Measurements from ENCODE around the gene BOLL.
"Not testable (repeated sequence)": the region's sequence is repeated elsewhere in the genome, so short reads cannot be mapped to it uniquely, and the experiment has no call there.

Gene BOLL

DNA sequence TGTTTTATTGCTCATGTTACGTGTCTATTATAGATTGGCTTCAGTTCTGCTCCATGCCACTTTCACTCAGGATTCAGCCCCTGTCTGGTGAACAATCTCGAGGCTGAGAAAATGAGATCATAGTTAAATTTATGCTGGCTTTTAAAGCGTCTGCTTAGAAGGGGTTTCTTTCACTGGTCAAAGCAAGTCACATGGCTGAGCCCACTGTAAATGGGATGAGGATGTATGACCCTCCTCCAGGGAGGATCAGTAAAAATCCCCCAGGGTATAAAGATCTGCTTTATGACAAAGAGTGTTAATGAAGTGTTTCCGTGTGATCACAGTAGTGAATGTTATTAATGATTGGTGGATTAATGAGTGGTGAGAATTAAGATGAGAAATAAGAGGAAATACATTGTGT lies 13.1 kb upstream of the BOLL start:
- DNase-seq (ENCODE audit: low read depth): no peak

DNA sequence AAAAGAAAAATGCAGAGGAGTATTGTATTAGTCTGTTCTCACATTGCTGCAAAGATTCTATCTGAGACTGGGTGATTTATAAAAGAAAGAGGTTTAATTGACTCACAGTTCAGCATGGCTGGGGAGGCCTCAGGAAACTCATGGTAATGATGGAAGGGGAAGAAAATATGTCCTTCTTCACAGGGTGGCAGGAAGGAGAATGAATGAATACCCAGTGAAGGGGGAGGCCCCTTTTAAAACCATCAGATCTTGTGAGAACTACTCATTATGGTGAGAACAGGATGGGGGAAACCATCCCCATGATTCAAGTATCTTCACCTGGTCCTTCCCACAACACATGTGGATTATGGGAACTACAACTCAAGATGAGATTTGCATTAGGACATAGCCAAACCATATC lies 10.2 kb upstream of the BOLL start:
- DNase-seq (ENCODE audit: low read depth): no peak

DNA sequence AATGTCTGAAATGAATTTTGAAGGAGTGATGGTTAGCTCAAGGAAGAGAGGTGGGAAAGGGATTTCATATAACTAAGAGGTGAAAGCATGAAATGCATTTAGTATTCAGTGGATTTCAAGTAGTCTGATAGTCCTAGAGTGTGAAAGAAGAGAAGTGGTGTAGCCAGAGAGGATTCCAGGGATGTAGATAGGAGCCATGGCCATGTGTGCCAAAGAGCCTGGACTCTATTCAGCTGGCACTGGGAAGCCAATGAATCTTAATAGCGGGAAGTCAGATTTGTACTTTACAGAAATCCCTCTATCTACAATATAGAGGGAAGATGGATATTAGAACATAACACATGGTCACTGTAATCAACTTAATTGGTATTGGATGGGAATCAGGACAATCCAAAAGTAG lies 8.3 kb upstream of the BOLL start:
- DNase-seq (ENCODE audit: low read depth): no peak

DNA sequence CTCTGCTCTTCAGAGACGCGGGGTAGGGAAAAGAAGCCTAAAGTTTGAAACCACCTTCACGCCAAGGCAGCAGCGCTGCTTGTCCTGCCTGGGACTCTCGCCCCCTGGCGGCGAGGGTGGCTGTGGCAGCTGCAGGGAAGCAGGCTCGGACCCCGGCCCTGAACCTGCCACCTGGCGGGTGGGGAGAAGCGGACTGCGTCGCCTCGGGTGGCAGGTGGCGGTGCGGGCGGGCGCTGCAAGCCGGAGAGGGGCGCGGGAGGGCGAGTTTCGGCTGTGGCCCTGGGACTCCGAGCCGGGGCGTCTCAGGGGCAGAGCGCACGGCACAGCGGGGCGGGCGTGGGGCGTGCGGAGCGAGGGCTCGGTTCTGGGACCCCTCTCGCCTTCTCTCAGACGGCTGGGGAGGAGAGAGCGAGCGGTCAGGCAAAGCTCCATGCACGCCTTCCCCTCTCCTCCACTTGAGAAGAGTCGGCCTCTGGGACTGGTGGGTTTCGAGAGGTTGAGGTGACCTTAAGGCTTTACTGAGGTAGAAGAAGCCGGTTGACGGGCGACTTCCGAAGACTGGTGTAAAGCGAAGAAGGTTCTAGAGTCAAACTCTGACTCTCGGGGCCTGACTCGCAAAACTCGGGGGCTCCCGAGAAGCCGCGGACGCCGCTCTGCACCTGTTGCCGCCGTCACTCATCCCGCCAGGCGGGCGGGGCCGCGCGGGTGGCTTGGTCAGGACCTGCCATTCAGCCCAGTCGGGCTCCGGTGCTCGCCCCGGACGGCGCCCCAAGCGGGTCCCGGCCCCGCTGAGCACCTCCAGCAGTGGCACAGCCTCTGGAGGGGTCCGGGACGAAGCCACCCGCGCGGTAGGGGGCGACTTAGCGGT lies 1.1 kb upstream of the BOLL start:
- no peak for DNase-seq (ENCODE audit: low read depth)

DNA sequence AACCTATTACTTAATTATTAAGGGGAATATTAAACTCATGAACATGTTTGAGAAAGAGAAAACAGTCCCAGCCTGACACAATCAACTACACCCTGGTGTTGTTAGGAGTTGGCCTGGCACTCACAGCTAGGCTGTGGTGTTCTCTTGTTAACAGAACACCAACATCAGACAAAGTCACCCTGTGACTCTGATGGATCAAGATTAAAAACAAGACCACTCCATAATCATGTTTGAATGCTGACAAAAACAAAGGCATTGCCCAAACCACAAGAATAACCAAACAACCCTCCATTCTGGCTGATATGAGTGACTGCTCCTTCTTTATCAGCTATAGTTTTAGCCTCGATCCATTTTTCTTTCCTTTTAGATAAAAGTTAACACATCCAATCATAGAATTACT lies 3.0 kb downstream of the BOLL start:
- no peak for DNase-seq (ENCODE audit: low read depth)

DNA sequence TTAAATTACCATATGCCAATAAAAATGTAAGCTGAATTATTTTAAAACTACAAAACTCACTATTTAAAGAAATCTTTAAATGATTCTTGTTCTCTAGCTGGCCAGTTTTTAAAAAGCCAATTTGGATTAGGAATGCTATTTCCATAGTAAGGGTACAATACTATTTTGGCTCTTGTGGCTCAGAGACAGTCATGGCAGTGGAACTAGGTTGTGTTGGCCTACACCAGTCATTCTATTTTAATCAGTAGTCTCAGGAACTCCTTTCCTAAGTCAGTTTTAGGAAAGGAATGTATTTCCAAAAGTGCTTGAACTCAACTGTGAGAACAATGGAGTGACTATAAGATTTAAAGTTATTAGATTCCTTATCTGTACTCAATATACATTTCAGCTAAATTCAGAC lies 5.9 kb downstream of the BOLL start:
- DNase-seq (ENCODE audit: low read depth): no peak

DNA sequence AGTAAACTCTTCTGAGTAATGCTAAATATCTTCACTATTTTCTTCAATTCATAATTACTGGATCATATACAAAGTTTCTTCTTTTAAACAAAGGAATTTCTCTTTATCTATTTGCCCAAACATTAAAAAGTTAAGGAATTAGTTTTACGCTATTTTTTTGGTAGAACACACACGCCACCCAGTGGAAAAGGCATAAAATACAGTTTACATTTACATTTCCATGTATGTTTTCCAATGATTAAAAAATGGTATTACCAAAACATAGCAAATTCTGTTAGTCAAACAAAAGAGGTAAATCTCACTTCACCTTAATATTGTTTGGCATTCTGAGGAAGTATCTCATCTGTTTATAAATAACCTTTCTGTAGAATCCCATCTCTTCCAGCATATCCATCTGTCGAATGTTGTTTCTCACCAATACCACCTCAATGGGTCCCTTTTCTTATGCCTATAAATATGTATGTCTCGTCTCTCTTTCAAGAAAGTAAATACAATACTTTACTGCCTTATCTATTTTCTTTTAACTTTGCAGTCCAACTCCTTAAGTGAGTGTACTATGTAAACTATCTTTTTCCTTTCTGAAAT lies 7.2 kb downstream of the BOLL start:
- no peak for DNase-seq (ENCODE audit: low read depth)

DNA sequence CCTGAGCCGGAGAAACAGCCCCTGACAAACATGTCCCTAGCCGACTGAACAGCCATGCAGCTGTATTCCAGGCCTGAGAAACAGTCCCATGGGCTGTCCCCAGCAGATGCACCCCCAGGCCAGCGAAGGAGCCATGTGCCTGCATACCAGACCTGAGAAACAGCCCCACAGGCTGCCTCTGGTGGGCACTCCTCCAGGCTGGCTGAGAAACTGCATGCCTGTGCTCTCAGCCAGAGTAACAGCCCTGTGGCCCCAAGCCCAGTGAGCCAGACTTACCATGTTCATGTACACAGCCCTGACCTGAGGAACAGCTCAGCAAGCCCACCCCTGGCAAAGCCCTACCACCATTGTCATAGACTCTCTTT lies 24.8 kb downstream of the BOLL start:
- no peak for DNase-seq (ENCODE audit: low read depth)

DNA sequence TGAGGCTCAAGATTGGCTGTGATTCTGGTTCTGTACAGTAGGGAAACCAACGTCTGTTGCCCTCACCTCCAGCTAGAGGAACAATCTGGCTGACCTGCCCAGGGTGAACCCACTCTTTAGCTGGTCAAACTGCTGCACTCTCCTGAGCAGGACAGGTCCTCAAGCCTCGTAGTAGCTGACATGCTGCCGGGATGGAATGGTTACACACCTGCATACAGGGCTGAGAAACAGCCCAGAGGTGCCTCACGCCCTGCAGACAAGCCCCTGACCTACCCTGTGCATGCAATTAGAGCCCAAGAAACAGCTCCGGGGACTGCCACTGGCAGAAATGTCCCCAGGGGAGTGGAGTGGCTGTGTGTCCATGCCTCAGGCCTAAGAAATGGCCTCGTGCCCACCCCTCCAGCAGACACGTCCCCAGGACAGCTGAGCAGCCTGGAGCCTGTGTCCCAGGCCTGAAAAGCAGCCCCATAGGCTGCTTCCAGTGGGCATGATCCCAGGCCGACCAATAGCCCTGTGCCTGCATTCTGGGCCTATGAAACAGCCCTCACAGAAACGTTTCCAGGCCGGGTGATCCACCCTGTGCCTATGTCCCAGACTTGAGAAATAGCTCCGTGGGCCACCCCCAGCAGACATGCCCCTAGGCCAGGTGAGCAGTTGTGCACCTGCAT lies 25.4 kb downstream of the BOLL start:
- DNase-seq (ENCODE audit: low read depth): no peak

DNA sequence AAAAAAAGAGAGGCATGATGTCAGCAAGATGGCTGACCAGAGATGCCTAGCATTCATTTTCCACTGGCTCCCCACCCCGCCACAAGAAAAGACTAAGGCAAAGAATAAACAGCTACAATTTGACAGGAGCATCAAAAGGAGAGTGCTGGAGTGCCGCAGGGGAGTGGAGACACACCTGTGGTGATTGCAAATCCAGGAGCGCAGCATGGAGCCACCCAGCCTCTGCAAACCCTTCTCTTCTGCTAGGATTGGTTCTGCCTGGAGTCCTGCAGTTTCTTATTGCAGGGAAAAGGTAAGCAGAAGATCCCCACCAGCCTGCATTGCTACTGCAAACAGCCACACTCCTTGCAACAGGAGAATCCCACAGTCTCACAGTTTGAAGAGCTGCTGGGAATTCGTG lies 26.1 kb downstream of the BOLL start:
- DNase-seq (ENCODE audit: low read depth): no peak

DNA sequence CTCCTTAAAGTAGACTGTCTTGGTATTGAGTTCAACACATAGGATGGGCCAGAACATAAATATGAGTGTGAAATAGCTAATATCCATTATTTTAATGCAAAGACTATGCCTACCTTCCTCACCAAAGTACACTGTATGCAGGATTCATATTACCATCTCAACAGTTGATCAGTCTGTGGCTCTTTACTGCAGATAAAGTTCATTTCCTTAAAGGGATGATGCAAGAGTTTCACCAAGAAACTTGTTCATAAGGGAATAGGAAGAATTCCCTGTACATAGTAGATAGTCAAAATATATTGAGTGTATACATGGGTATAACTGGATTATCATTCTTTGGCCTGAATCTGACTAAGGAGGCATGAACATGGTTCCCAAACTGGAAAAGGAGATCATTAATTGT lies 44.9 kb downstream of the BOLL start:
- DNase-seq (ENCODE audit: low read depth): no peak

DNA sequence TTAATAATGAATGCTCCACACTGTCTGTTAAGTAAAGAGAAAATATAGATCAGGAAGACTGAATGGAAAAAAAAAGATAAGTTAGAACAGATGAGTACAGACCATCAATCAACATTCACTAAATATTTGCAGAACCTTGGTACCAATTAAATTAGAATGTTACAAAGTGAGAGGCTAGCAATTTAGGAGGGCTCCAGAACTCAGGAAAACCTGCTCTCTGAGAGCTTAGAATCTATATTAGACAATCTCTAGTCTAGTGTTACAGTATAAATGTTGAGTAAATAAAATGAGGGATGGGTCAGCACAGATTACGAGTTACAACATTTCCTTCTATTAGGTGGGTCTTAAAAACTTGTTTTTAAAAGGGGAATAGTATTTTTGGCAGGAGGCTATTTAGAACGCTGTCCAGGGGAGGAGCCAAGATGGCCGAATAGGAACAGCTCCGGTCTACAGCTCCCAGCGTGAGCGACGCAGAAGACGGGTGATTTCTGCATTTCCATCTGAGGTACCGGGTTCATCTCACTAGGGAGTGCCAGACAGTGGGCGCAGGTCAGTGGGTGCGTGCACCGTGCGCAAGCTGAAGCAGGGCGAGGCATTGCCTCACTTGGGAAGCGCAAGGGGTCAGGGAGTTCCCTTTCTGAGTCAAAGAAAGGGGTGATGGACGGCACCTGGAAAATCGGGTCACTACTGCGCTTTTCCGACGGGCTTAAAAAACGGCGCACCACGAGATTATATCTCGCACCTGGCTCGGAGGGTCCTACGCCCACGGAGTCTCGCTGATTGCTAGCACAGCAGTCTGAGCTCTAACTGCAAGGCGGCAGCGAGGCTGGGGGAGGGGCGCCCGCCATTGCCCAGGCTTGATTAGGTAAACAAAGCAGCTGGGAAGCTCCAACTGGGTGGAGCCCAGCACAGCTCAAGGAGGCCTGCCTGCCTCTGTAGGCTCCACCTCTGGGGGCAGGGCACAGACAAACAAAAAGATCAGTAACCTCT lies 56.3 kb downstream of the BOLL start:
- DNase-seq (ENCODE audit: low read depth): not testable (repeated sequence)

DNA sequence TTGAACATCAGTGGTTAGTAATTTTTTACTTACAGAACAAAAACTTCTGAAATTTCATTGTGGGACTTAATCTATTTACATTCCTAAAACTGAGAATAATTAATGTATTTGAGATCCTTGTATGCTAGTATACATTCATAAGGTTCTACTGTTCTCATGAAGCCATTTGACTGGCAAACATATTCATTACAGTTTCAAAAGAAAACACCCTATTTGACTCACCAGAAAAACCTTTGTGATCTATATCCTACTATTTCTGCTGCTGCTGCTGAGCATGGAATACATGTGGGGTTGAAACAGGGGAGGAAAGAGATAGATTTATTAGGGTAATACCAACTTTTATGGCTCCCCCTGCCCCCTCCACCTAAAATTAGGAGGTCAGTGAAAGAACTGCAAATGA lies 58.1 kb downstream of the BOLL start:
- no peak for DNase-seq (ENCODE audit: low read depth)

DNA sequence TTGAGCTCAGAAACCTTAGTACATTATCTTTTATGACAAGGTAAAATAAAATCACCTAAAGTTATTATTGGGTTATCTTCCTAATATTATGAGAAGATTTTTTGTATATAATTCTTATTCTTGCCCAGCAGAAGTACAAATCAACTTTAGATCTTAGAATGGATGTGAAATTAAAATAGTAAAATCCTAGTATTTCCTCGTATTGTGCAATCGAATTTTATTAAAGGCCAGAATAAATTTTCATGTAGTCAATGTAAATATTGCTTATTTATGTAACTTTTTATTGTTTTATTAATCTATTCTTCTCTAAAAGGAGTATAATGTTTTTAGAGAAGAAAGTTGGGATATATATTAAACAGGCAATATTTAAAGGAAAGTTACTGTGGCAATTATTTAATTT lies 67.3 kb downstream of the BOLL start:
- DNase-seq (ENCODE audit: low read depth): no peak

DNA sequence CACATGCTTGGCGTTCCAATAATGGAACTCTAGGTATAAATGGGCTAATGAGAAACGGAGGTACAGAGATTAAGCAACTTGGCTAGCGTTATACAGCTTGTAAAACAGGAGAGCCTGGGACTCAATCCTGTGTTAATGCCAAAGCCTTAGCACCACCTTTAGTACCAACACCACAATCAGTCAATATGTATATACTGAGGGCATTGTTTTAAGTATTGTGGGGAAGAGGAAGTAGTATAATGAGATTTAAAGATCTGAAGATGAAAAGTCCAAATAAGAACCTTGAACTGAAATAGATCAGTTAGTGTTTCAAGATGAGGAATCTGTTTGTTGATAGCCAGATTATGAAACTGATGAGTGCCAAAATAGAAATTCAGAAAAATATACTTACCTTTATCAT lies 71.8 kb downstream of the BOLL start:
- no peak for DNase-seq (ENCODE audit: low read depth)

DNA sequence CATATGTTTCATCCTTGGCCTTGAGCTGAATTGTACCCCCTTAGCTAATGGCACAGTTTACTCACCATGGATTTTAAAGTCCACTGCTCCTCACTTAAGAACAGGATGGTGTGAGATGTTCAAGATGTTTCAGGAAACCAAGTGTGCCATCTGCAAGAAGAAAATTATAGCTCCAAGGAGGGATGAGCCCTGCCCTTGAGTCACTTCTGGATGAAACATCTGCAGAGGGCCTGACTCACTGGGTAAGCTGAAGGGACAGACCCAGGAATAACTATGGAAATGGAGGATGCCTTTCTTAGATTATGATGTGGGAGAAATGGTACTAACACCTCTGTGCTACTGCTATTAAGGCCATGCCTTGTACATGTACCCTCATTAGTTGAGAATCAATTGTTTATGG lies 73.5 kb downstream of the BOLL start:
- no peak for DNase-seq (ENCODE audit: low read depth)

DNA sequence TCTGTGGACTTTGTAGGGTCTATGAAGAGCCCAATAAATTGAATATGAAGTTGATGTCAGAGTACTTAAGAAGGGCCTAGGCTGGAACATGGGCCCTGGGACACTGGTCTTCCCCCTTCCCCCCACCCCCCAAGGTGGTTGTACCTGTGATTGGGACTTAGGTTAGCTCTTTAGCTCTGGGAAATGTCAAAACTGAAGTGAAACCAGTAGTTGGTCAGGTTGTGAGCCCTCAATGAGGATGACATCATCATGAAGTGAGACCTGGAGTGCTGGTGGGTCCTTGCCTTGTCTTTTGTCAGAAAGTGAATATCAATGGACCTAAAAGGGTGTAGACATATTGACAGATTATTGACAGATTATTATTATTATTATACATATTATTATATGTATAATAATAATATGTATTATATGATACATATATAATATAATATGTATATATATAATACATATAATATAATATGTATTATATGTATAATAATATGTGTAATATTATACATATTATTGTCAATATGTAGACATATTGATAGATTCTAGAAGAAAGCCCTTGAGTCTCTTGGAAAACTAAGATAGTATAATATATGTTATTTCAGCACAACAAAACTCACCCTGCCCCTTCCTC lies 74.6 kb downstream of the BOLL start:
- no peak for DNase-seq (ENCODE audit: low read depth)

DNA sequence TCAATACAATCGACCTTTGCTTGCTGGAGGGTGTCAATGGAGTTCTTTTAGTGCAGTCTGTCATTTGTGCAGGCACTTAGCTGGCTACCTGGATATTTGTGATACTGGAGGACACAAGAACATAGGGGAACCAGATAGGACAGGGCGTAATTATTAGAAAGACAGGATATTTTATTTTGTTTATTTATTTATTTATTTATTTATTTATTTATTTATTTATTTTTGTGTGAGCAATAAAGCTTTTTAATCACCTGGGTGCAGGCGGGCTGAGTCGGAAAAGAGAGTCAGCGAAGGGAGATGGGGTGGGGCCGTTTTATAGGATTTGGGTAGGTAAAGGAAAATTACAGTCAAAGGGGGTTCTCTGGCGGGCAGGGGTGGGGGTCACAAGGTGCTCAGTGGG lies 76.0 kb downstream of the BOLL start:
- DNase-seq (ENCODE audit: low read depth): not testable (repeated sequence)

DNA sequence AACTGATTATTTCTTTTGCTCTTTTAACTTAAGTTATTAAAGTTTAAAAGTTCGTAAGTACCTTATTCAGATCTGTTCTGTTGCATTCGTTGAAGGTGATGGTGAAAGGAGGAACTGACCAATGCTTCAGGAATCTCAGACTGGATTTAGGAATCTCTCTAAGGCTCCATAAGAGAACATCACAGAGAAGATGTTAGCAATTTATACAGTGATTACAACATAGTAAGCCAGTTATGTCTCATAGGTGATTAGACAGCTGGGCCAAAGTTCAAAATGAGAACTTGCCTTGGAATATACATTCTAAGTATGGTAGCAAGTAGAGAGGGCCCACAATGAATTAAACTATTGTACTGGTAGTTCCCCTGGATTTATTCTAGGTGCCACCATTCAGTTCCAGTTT lies 76.8 kb downstream of the BOLL start:
- no peak for DNase-seq (ENCODE audit: low read depth)

DNA sequence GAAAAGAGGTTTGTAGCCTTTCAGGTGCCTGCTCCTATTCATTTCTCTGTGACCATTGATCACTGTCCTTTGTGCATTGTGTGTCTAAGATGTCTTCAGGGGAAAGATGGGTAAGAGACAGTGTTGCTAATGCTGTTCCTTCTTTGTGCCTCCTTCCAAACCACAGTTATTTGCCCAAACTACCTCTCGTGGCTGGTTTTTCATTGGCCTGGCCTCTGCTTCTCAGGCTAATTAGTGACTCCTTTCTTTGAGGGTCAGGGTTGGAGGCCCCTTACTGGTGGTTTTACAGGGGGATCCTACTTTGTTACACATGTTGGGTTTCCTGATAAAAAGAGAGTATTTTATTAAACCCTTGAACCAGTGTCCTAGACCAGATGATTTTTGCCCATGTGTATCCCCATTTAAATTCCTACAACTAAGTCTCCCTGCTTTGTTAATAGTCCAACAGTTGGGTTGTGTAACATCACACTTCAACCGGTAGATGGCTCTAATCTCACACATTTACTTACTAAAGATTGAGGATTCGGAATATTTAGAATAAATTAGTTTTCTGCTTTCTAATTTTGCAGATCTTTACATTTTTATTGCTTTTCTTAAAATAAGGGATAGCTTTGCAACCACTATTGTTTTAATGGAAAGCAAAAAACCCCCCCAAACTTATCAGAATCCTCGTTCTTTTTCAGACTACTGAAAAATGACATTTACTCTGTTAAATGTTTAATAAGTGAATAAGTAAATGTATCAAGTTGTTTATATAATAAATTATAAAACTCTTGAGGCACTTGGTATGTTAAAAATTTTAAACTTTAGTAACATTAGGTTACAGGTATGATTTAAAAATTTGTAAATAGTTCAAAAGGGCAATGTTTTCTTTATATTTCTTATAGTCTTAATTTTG lies 77.6 kb downstream of the BOLL start:
- no peak for DNase-seq (ENCODE audit: low read depth)

DNA sequence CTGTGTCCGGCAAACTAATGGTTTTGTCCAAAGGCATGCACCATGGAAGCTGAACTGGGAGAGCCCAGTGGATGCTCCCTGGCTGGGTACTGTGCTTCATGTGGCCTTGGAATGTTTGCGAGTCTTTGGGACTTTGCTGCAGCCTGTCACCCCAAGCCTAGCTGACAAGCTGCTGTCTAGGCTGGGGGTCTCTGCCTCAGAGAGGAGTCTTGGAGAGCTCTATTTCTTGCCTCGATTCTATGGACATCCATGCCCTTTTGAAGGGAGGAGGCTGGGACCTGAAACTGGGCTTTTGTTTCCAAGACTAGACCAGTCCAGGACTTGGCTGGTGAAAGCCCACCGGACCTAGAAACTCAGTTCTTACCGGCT lies 78.3 kb downstream of the BOLL start:
- DNase-seq (ENCODE audit: low read depth): no peak
